Urinary bladder (tissue), 4 donors: ENCODE measurements around the gene COBL. TPM values are rescaled to one million over a fixed set of nuclear protein-coding genes. Genes with fewer than 3 reads are reported as not detected.

ENCODE experiments used
- DNase-seq: peaks from one replicate; pipeline ENCODE4 v3.0.0-alpha.2; 2015; ENCODE audit errors: extremely low spot score
- H3K27ac ChIP-seq: one replicate; pipeline ENCODE4 v1.5.1; 2013; ENCODE audit warnings: low read depth, mild to moderate bottlenecking, moderate library complexity
- H3K36me3 ChIP-seq: one replicate; pipeline ENCODE4 v1.6.1; 2013; ENCODE audit warnings: mild to moderate bottlenecking, moderate library complexity; ENCODE audit not compliant: insufficient read depth
- H3K4me1 ChIP-seq: one replicate; pipeline ENCODE4 v1.6.1; 2013; ENCODE audit warnings: mild to moderate bottlenecking, moderate library complexity; ENCODE audit not compliant: insufficient read depth
- H3K4me3 ChIP-seq: one replicate; pipeline ENCODE4 v1.5.1; 2013; ENCODE audit warnings: low read depth, low read length
- WGBS: extraction: QIAGEN DNeasy Blood & Tissue Kit; methylation state at CpG from one replicate; pipeline ENCODE4 v1.1.7; 2013; 5-methylcytosine and 5-hydroxymethylcytosine counted together
- polyA plus RNA-seq: library from polyadenylated mRNA; stranded (reverse); fragments of 200-250 nt; gene quantifications from one replicate; pipeline ENCODE4 v1.2.3, GENCODE V29; 2013
- total RNA-seq: library from RNA; depleted of rRNA; stranded (reverse); fragments of >200 nt; gene quantifications from one replicate; pipeline ENCODE4 v1.2.3, GENCODE V29; 2014
- donor health status: healthy with polysubstance abuse.
- donor health status: healthy.

The COBL gene
- total and polyA plus RNA-seq, 2 donors, result 1.6 to 3.3 TPM

- 88% methylated on average over 7 of the region's 7 CpGs for WGBS
- Histone ChIP-seq H3K36me3 (no peaks in the 10 kb centered on the region), H3K4me3 (no peak overlapping the region), H3K4me1 (no peaks in the 10 kb centered on the region), H3K27ac (no peak overlapping the region)
- no peak for DNase-seq
These were observed 47.8 kb downstream of the COBL start for GRCh38 chr7:51268859-51269258.

- no peaks in the 10 kb centered on the region for H3K4me1 ChIP-seq
- 94% methylated on average over 2 of the region's 2 CpGs for WGBS
- DNase-seq, result no peak
- H3K27ac ChIP-seq, result no peak overlapping the region
- no peaks in the 10 kb centered on the region for H3K36me3 ChIP-seq
- H3K4me3 ChIP-seq, result no peak overlapping the region
These were observed 49.4 kb downstream of the COBL start for GRCh38 chr7:51267169-51267568.

DNA sequence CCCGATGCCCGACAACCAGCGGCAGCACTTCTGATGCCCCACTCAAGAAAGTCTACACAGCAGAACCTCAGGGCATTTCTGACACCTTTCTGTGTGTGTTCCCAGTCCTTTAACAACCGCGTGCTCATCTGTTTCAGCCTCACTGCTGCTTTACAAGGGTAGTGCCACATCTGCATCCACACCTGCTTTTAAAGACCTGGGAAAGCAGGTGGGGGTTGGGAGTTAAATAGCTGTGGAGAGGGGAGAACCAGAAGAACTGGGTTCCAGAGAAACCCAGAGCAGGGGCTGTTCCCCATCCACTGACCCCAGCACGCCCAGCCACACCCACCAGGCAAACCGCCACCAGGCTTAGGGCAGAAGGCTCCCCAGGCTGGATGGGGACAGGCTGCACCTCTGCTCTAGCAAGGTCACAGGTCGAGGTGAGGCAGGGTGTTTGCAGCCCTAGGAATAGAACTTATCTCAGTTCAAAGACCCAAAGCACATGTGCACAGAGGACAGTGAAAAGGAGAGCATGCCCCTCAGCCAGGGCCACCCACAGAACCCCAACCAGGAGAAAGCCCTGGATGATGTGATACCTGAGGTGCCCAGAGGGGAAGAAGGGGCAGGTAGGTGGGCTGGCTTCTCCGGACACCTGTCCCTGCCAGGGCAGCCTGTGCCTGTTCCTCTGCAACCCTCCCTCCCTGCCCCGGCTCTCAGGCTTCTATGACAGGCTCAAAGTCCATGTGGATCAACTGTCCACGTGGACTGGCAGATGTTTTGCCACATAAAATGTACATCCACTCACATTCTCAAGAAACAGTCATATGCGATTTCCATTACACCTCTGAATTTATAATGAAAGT is 51.3 kb downstream of the COBL start:
- Histone ChIP-seq H3K27ac (no peak overlapping the region), H3K4me1 (no peaks in the 10 kb centered on the region), H3K4me3 (no peak overlapping the region), H3K36me3 (no peaks in the 10 kb centered on the region)
- no peak for DNase-seq
- 89% methylated on average over 12 of the region's 12 CpGs for WGBS

GRCh38 chr7:51263631-51264484 is 52.8 kb downstream of the COBL start:
- no peaks in the 10 kb centered on the region for H3K36me3 ChIP-seq
- H3K27ac ChIP-seq, result no peak overlapping the region
- 83% methylated on average over 10 of the region's 10 CpGs for WGBS
- peak; percentile 20 for DNase-seq
- H3K4me1 ChIP-seq, result no peaks in the 10 kb centered on the region
- no peak overlapping the region for H3K4me3 ChIP-seq

DNA sequence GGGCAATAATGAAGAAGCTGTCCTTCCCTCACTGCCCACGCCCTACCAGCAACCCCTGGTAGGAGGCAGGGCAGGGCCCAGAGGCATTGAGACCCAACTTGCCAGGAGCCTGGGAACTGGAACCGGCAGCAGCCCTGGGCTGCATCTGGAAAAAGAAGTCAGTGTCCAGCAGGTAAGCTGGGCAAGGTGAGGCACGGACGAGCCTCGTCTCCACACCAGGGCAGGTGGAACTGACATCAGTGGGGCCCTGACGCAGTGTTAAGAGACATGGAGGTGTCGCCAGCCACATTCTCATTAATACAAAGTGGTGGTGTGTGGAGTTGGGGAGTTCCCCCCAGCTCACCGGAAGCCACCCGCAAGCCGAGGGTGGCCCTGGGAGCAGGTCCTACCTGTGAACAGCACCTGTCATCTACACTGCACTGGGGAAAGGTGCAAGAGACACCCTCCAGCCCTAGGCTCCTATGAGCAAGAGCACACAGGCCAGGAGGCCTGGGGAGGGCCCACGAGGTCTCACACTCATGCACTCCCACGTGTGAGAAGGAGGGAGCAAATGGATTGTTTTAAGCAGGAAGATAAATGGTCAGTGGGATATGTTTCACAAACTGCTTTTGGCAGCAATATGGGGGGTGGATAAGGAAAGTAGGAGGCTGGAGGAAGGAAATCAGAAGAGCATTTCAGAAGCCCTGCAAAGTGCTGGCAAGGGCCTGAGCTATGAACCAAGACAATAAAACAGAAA is 53.6 kb downstream of the COBL start:
- WGBS, result 87% methylated on average over 12 of the region's 12 CpGs
- no peak for DNase-seq
- no peaks in the 10 kb centered on the region for H3K36me3 ChIP-seq
- H3K27ac ChIP-seq, result no peak overlapping the region
- no peaks in the 10 kb centered on the region for H3K4me1 ChIP-seq
- H3K4me3 ChIP-seq, result no peak overlapping the region

DNA sequence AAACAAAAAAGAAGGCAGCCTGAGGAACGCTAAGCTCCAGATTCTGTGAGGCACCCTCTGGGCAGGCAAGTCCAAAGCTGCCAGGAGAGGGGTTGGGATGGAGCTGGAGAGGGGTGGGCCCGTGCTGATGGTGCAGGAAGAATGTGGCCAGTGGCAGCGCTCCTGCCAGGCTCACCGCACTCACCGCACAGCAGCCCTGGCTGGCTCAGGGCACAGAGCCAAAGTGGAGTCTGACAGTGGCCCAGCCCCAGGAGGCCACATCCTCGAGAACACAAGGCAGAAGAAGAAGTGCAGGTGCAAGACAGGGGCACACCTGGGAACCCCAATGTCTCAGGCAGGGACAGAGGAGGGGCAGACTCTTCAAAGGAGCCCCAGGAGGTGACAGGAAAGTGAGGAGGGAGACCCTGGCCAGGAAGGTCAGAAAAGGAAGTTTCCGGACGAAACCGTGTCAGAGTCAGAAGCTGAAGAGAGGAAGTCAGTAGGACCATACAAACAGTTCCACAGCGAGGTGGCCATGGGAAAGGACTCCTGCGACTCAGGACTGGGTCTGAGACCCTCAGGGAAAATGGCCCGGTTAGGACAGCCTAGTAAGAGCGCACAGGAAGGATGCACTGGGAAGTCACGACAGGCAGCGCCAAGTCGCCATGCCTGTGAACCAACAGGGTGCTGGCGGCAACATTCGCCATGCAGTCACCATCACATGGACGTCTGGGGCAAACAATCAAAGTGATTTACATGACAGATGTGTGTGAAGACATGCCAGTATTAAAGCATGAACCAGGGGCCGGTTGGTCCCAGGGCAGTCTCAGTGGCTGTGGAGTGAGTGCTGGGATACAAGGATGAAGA is 54.4 kb downstream of the COBL start:
- DNase-seq, result no peak
- no peaks in the 10 kb centered on the region for H3K4me1 ChIP-seq

GRCh38 chr7:51261117-51261835 is 55.3 kb downstream of the COBL start:
- Histone ChIP-seq H3K36me3 (no peaks in the 10 kb centered on the region), H3K27ac (no peak overlapping the region), H3K4me3 (no peak overlapping the region), H3K4me1 (no peaks in the 10 kb centered on the region)
- DNase-seq, result no peak
- 85% methylated on average over 15 of the region's 15 CpGs for WGBS

More for the DNA sequence above, 54.4 kb downstream of the COBL start:
- Histone ChIP-seq H3K27ac (no peak overlapping the region), H3K4me3 (no peak overlapping the region), H3K36me3 (no peaks in the 10 kb centered on the region)
- whole genome bisulfite sequencing, result 78% methylated on average over 20 of the region's 20 CpGs

- Histone ChIP-seq H3K27ac (no peak overlapping the region), H3K4me1 (no peaks in the 10 kb centered on the region), H3K4me3 (no peak overlapping the region), H3K36me3 (no peaks in the 10 kb centered on the region)
- WGBS, result 87% methylated on average over 4 of the region's 4 CpGs
- no peak for DNase-seq
These were observed 56.1 kb downstream of the COBL start for GRCh38 chr7:51260516-51260915.

GRCh38 chr7:51259766-51260165 is 56.8 kb downstream of the COBL start:
- Histone ChIP-seq H3K4me3 (no peak overlapping the region), H3K36me3 (no peaks in the 10 kb centered on the region), H3K27ac (no peak overlapping the region), H3K4me1 (no peaks in the 10 kb centered on the region)
- no peak for DNase-seq
- WGBS, result 66% methylated on average over 4 of the region's 4 CpGs

DNA sequence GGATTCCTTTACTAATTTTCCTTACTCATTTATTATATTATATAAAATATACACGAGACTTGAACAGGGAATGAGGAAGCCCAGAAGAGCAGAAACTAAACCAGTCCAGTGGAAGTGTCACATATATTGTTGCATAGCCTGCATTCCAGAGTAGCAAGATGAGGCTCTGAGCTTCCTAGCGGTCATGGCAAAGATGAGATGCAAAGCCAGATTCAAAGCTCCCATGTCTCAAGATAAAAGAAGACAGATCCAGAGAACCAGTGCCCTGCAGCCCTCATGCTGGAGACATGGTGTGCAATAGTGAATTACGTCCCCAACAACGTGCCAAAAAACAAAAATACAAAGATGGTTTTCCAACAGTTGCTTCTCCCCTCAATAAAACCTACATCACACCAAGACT is 59.7 kb downstream of the COBL start:
- H3K4me1 ChIP-seq, result no peaks in the 10 kb centered on the region
- H3K36me3 ChIP-seq, result no peaks in the 10 kb centered on the region
- WGBS, result 89% methylated on average over 4 of the region's 4 CpGs
- no peak for DNase-seq
- H3K4me3 ChIP-seq, result no peak overlapping the region
- no peak overlapping the region for H3K27ac ChIP-seq

DNA sequence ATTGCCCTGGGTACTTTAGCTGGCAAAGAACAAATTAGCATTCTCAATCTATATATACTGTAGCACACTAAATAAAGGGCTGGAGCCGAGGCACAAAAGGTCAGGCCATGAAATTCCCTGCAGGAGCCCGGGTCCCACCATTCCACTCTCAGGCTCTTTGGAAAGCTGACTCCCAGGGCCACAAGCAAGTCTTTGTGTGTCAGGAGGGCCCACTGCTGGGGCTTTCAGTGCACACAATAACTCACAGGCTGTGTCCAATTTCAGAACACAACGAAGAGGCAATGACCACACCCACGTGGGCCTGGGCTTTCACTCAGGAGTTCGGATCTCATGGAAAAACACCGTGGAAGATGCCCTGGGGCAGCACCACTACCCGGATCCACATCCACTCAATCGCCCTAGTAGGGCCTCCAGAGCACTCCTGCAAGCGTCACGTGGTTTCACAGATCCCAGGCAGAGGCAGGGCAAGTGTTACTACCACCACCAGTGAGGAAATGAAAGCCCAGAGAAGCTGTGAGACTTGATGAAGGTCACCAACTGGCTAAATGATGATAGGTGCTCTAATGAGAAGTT is 60.3 kb downstream of the COBL start:
- Histone ChIP-seq H3K36me3 (no peaks in the 10 kb centered on the region), H3K4me3 (no peak overlapping the region), H3K4me1 (no peaks in the 10 kb centered on the region), H3K27ac (no peak overlapping the region)
- no peak for DNase-seq
- 80% methylated on average over 10 of the region's 10 CpGs for WGBS

DNA sequence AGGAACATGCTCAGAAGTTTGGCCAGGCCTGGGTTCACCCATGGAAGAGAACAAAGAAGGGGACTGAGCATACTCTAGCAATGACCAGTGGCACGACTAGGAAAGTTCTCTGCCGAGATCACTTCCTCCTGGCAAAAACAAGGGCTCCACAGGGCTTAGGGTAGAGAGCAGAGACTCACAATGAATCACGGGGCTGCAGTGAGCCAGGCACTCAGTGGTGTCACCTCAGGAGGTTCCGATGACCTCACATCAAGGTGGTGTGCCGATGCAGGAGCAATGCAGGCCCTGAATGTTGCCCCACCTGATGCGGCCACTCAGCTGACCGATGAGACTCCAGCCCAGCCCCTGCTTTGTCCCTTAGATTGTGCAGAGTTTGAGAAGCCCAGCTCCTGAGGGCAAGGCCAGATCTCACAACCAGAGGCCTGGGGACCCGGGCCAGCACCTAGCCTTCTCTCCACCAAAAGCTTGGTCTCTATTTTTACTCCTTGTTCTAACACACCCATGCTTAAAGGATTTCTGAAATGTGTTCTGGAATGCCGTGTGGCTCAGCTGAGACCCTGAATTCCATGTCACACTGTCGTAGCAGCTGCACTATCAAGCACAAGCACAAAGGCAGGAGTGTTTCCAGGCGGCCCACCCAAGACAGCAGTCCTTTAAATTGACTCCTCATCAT is 60.9 kb downstream of the COBL start:
- 82% methylated on average over 11 of the region's 11 CpGs for WGBS
- no peak for DNase-seq
- H3K27ac ChIP-seq, result no peak overlapping the region
- no peaks in the 10 kb centered on the region for H3K4me1 ChIP-seq
- H3K36me3 ChIP-seq, result no peaks in the 10 kb centered on the region
- H3K4me3 ChIP-seq, result no peak overlapping the region
